PC-3 (cell line): ENCODE data around the gene SDS. TPM values are rescaled to one million over a fixed set of nuclear protein-coding genes. Genes with fewer than 3 reads are reported as not detected.

ENCODE experiments used
- ATAC-seq: fragments of 200-7000 bp; cut with Tn5 transposase; 2 replicates; pipeline ENCODE4 v1.9.1; 2020; ENCODE audit warnings: mild to moderate bottlenecking, moderate library complexity
- BruUV-seq: library from RNA; stranded (reverse); fragments of 400-500 nt; replicated peaks from 2 replicates; lab custom pipeline; 2021; lab: Mats Ljungman, UMichigan
- CTCF ChIA-PET: fragments of 300-600 bp; sonication (Branson Sonifier 250); formaldehyde crosslinking; loops from one replicate; lab custom pipeline; 2022; ENCODE audit warnings: antibody characterized with exemption; lab: Charles Lee
- POLR2A ChIA-PET: fragments of 300-600 bp; sonication (Branson Sonifier 250); formaldehyde crosslinking; loops from one replicate; lab custom pipeline; 2022; ENCODE audit warnings: antibody characterized with exemption; ENCODE audit not compliant: unreplicated experiment; lab: Charles Lee
- DNase-seq: peaks from one replicate; pipeline ENCODE4 v3.0.0-alpha.2; 2015
- H2AFZ ChIP-seq: fragments of 300-600 bp; sonication (generic); 2 replicates; pipeline ENCODE4 v1.6.0; 2016; ENCODE audit warnings: antibody characterized with exemption, low read length
- H3F3A ChIP-seq: fragments of 300-600 bp; sonication (generic); one replicate; pipeline ENCODE4 v1.6.0; 2017; ENCODE audit warnings: antibody characterized with exemption, low read length, control low read depth, mild to moderate bottlenecking; ENCODE audit not compliant: unreplicated experiment
- H3K27ac ChIP-seq: fragments of 300-600 bp; sonication (generic); 2 replicates; pipeline ENCODE4 v1.5.1; 2016; ENCODE audit warnings: mild to moderate bottlenecking, low read length
- H3K27me3 ChIP-seq: fragments of 300-600 bp; sonication (generic); 2 replicates; pipeline ENCODE4 v1.6.1; 2016; ENCODE audit warnings: low read length, mixed read lengths
- H3K36me3 ChIP-seq: fragments of 300-600 bp; sonication (generic); 2 replicates; pipeline ENCODE4 v1.6.1; 2016; ENCODE audit warnings: low read depth, mixed run types, low read length, mixed read lengths
- H3K4me1 ChIP-seq: fragments of 300-600 bp; sonication (generic); 2 replicates; pipeline ENCODE4 v1.5.1; 2016; ENCODE audit warnings: low read length; ENCODE audit not compliant: insufficient read depth
- H3K4me2 ChIP-seq: fragments of 300-600 bp; sonication (generic); 2 replicates; pipeline ENCODE4 v1.6.0; 2016; ENCODE audit warnings: low read length
- H3K4me3 ChIP-seq: fragments of 300-600 bp; sonication (generic); 2 replicates; pipeline ENCODE4 v1.5.1; 2016; ENCODE audit warnings: mild to moderate bottlenecking, low read length, mixed read lengths
- H3K79me2 ChIP-seq: fragments of 300-600 bp; sonication (generic); 2 replicates; pipeline ENCODE4 v1.6.1; 2017; ENCODE audit warnings: low read length, mixed read lengths
- H3K9ac ChIP-seq: fragments of 300-600 bp; sonication (generic); 2 replicates; pipeline ENCODE4 v1.6.0; 2016; ENCODE audit warnings: mild to moderate bottlenecking, low read length
- H3K9me2 ChIP-seq: fragments of 300-600 bp; sonication (generic); replicated peaks from 2 replicates; pipeline ENCODE4 v1.6.1; 2016; ENCODE audit warnings: mixed run types, low read length, mixed read lengths
- H3K9me3 ChIP-seq: fragments of 300-600 bp; sonication (generic); 2 replicates; pipeline ENCODE4 v1.6.1; 2016; ENCODE audit warnings: low read length, mixed read lengths
- H4K20me1 ChIP-seq: fragments of 300-600 bp; sonication (generic); 2 replicates; pipeline ENCODE4 v1.6.1; 2016; ENCODE audit warnings: low read length, mixed read lengths
- CTCF ChIP-seq: fragments of 300-600 bp; sonication (generic); conservative IDR thresholded peaks from 2 replicates; pipeline ENCODE4 v1.5.1; 2017; ENCODE audit warnings: antibody characterized with exemption, low read depth, mild to moderate bottlenecking, low read length
- EZH2 ChIP-seq: fragments of 300-600 bp; sonication (generic); IDR thresholded peaks from one replicate; pipeline ENCODE4 v1.6.1; 2017; ENCODE audit warnings: antibody characterized with exemption, mild to moderate bottlenecking, low read length; ENCODE audit not compliant: unreplicated experiment
- EZH2phosphoT487 ChIP-seq: fragments of 300-600 bp; sonication (generic); IDR thresholded peaks from 2 replicates; pipeline ENCODE4 v1.6.1; 2018; ENCODE audit warnings: mild to moderate bottlenecking, antibody characterized with exemption, low read length, borderline replicate concordance
- intact Hi-C: fragments of 100-400 bp; cut with micrococcal nuclease; formaldehyde crosslinking; loops from 2 replicates; pipeline ENCODE4 v1.9.0; 2023
- total RNA-seq: library from RNA; depleted of rRNA; stranded (reverse); fragments of >200 nt; gene quantifications from 2 replicates; pipeline ENCODE4 v1.2.3, GENCODE V29; 2014

The SDS gene
- total RNA-seq, 1 experiment from 2014 or later, result not detected

GRCh38 chr12:113395119-113395518 lies 8.6 kb downstream of the SDS start:
- TF ChIP-seq EZH2 (no peak), EZH2phosphoT487 (no peak)
- no TSS peak for BruUV-seq
- Histone ChIP-seq H3K4me1 (no peaks in the 10 kb centered on the region), H3K9ac (no peak overlapping the region), H3F3A (no peaks in the 10 kb centered on the region), H3K27me3 (no peaks in the 10 kb centered on the region), H3K27ac (no peak overlapping the region), H2AFZ (no peak overlapping the region), H4K20me1 (no peaks in the 10 kb centered on the region), H3K36me3 (peaks cover 9% of the 10 kb centered on the region), H3K9me2 (no peaks in the 10 kb centered on the region), H3K9me3 (no peaks in the 10 kb centered on the region), H3K79me2 (no peaks in the 10 kb centered on the region), H3K4me2 (no peak overlapping the region), H3K4me3 (no peak overlapping the region)
- CTCF ChIA-PET, result no interaction called here
- DNase-seq, result no peak
- POLR2A ChIA-PET, result no interaction called here
- intact Hi-C loops, result no loop called here
- no peak for ATAC-seq

- H3K9ac ChIP-seq, result no peak overlapping the region
- ATAC-seq, result no peak
- no peak overlapping the region for H3K4me3 ChIP-seq
- H3K4me1 ChIP-seq, result no peaks in the 10 kb centered on the region
- no peaks in the 10 kb centered on the region for H3K27me3 ChIP-seq
- ChIA-PET POLR2A (no interaction called here), CTCF (no interaction called here)
- DNase-seq, result no peak
- no peak overlapping the region for H2AFZ ChIP-seq
- no peaks in the 10 kb centered on the region for H3K9me3 ChIP-seq
- H3F3A ChIP-seq, result no peaks in the 10 kb centered on the region
- TF ChIP-seq EZH2phosphoT487 (no peak), CTCF (no peak), EZH2 (no peak)
- H3K27ac ChIP-seq, result no peak overlapping the region
- H3K4me2 ChIP-seq, result no peak overlapping the region
- BruUV-seq, result no TSS peak
- intact Hi-C loops, result no loop called here
- peaks cover 11% of the 10 kb centered on the region for H3K36me3 ChIP-seq
- no peaks in the 10 kb centered on the region for H3K79me2 ChIP-seq
- H4K20me1 ChIP-seq, result no peaks in the 10 kb centered on the region
- no peaks in the 10 kb centered on the region for H3K9me2 ChIP-seq
These were observed 9.9 kb downstream of the SDS start for GRCh38 chr12:113393749-113394148.

- DNase-seq, result no peak
- no peaks in the 10 kb centered on the region for H4K20me1 ChIP-seq
These were observed 10.6 kb downstream of the SDS start for GRCh38 chr12:113392988-113393579.

More at GRCh38 chr12:113392988-113393579, 10.6 kb downstream of the SDS start:
- Histone ChIP-seq H3K4me3 (no peak overlapping the region), H3K4me1 (no peaks in the 10 kb centered on the region), H3K36me3 (peaks cover 17% of the 10 kb centered on the region), H3F3A (no peaks in the 10 kb centered on the region), H3K9ac (no peak overlapping the region), H3K9me3 (no peaks in the 10 kb centered on the region), H3K27me3 (no peaks in the 10 kb centered on the region), H2AFZ (no peak overlapping the region), H3K4me2 (no peak overlapping the region), H3K9me2 (no peaks in the 10 kb centered on the region), H3K27ac (no peak overlapping the region), H3K79me2 (no peaks in the 10 kb centered on the region)
- ChIA-PET CTCF (no interaction called here), POLR2A (no interaction called here)
- TF ChIP-seq EZH2 (no peak), CTCF (no peak), EZH2phosphoT487 (no peak)
- intact Hi-C loops, result no loop called here
- no peak for ATAC-seq
- no TSS peak for BruUV-seq
